ENCODE data around the gene AHNAK. TPM values are rescaled to one million over a fixed set of nuclear protein-coding genes. Genes with fewer than 3 reads are reported as not detected.

Gene AHNAK
- total and polyA plus RNA-seq, 2 donors (not counting 1 experiment from before 2014, with no cell fraction given): 220 to 762 TPM

GRCh38 chr11:62398011-62398994, 148.3 kb downstream of the AHNAK start:
- no peak overlapping the region for H3K4me2 ChIP-seq (ENCODE audit: extremely low read depth, insufficient read depth, low read length)
- no peaks in the 10 kb centered on the region for H3K9me3 ChIP-seq (ENCODE audit: control insufficient read depth, insufficient read depth, low read depth, low read length)
- no peaks in the 10 kb centered on the region for H3K79me2 ChIP-seq (ENCODE audit: control insufficient read depth, insufficient read depth, low read length)
- peak; percentile 43 to 73 for DNase-seq (ENCODE audit: low read depth in 2 of 2)
- no peaks in the 10 kb centered on the region for H3K36me3 ChIP-seq (ENCODE audit: control insufficient read depth, insufficient read depth, low read length)
- H3K4me3 ChIP-seq (replicated peaks in 1 of 4; ENCODE audit: control extremely low read depth in 1 of 4, insufficient read depth in 1 of 4, low read depth in 3 of 4, low read length in 4 of 4): no peak overlapping the region
- no peak overlapping the region for H3K9ac ChIP-seq (ENCODE audit: insufficient read depth, low read length)
- peaks cover 31% of the 10 kb centered on the region for H3K4me1 ChIP-seq (ENCODE audit: control insufficient read depth, extremely low read depth, insufficient read depth, low read length)
- H3K27ac ChIP-seq (ENCODE audit: insufficient read depth, low read length): no peak overlapping the region
- H4K20me1 ChIP-seq (ENCODE audit: control insufficient read depth, extremely low read depth, insufficient read depth, low read length): no peaks in the 10 kb centered on the region
- no peaks in the 10 kb centered on the region for H3K27me3 ChIP-seq (ENCODE audit: control insufficient read depth, insufficient read depth, low read length)
- TF ChIP-seq EZH2 (IDR thresholded peaks at IDR 0.05; ENCODE audit: low read length, missing control alignments): no peak
- TF ChIP-seq, protein P1, sequence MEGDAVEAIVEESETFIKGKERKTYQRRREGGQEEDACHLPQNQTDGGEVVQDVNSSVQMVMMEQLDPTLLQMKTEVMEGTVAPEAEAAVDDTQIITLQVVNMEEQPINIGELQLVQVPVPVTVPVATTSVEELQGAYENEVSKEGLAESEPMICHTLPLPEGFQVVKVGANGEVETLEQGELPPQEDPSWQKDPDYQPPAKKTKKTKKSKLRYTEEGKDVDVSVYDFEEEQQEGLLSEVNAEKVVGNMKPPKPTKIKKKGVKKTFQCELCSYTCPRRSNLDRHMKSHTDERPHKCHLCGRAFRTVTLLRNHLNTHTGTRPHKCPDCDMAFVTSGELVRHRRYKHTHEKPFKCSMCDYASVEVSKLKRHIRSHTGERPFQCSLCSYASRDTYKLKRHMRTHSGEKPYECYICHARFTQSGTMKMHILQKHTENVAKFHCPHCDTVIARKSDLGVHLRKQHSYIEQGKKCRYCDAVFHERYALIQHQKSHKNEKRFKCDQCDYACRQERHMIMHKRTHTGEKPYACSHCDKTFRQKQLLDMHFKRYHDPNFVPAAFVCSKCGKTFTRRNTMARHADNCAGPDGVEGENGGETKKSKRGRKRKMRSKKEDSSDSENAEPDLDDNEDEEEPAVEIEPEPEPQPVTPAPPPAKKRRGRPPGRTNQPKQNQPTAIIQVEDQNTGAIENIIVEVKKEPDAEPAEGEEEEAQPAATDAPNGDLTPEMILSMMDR (conservative IDR thresholded peaks at IDR 0.05 in 1 of 2, IDR thresholded peaks at IDR 0.05 in 1 of 2; ENCODE audit: low read depth in 1 of 2, low read length in 2 of 2): no peak
- H2AFZ ChIP-seq (ENCODE audit: low read length): no peak overlapping the region

- no peak overlapping the region for H3K4me2 ChIP-seq (ENCODE audit: extremely low read depth, insufficient read depth, low read length)
- no peak for DNase-seq (ENCODE audit: low read depth in 2 of 2)
- H3K27ac ChIP-seq (ENCODE audit: insufficient read depth, low read length): no peak overlapping the region
- H3K27me3 ChIP-seq (ENCODE audit: control insufficient read depth, insufficient read depth, low read length): no peaks in the 10 kb centered on the region
- peaks cover 30% of the 10 kb centered on the region for H3K4me1 ChIP-seq (ENCODE audit: control insufficient read depth, extremely low read depth, insufficient read depth, low read length)
- H3K4me3 ChIP-seq (replicated peaks in 1 of 4; ENCODE audit: control extremely low read depth in 1 of 4, insufficient read depth in 1 of 4, low read depth in 3 of 4, low read length in 4 of 4): no peak overlapping the region
- no peaks in the 10 kb centered on the region for H4K20me1 ChIP-seq (ENCODE audit: control insufficient read depth, extremely low read depth, insufficient read depth, low read length)
- H2AFZ ChIP-seq (ENCODE audit: low read length): no peak overlapping the region
- TF ChIP-seq, protein P1 (conservative IDR thresholded peaks at IDR 0.05 in 1 of 2, IDR thresholded peaks at IDR 0.05 in 1 of 2; ENCODE audit: low read depth in 1 of 2, low read length in 2 of 2): no peak
- no peak for TF ChIP-seq EZH2 (IDR thresholded peaks at IDR 0.05; ENCODE audit: low read length, missing control alignments)
- H3K9me3 ChIP-seq (ENCODE audit: control insufficient read depth, insufficient read depth, low read depth, low read length): no peaks in the 10 kb centered on the region
- H3K9ac ChIP-seq (ENCODE audit: insufficient read depth, low read length): no peak overlapping the region
- H3K36me3 ChIP-seq (ENCODE audit: control insufficient read depth, insufficient read depth, low read length): no peaks in the 10 kb centered on the region
- no peaks in the 10 kb centered on the region for H3K79me2 ChIP-seq (ENCODE audit: control insufficient read depth, insufficient read depth, low read length)
These were observed 150.6 kb downstream of the AHNAK start for GRCh38 chr11:62395885-62396551.

Measured in fibroblast of lung (primary cell).